Adipocyte (in vitro differentiated cells): ENCODE data around the gene FAM118A.
A peak's percentile ranks its signal among the peaks of the same experiment; 100 is the strongest.

Experiments
- DNase-seq: peaks from one replicate; pipeline ENCODE4 v3.0.0-alpha.2; 2015; ENCODE audit warnings: low read depth
- H3K27me3 ChIP-seq: replicated peaks from 2 replicates; pipeline ENCODE4 v1.7.0; 2013; ENCODE audit warnings: mild to moderate bottlenecking, low read length, moderate library complexity; ENCODE audit not compliant: control insufficient read depth, insufficient read depth
- H3K36me3 ChIP-seq: 2 replicates; pipeline ENCODE4 v1.7.0; 2013; ENCODE audit warnings: low read length, mild to moderate bottlenecking, moderate library complexity; ENCODE audit not compliant: control insufficient read depth, insufficient read depth, severe bottlenecking
- H3K4me1 ChIP-seq: 2 replicates; pipeline ENCODE4 v1.7.0; 2013; ENCODE audit warnings: mild to moderate bottlenecking, low read length, moderate library complexity; ENCODE audit not compliant: control insufficient read depth, insufficient read depth
- H3K4me3 ChIP-seq: 2 replicates; pipeline ENCODE4 v1.7.0; 2013; ENCODE audit warnings: mild to moderate bottlenecking, low read length, moderate library complexity
- H3K9ac ChIP-seq: 2 replicates; pipeline ENCODE4 v1.7.0; 2013; ENCODE audit warnings: mild to moderate bottlenecking, low read length, moderate library complexity
- H3K9me3 ChIP-seq: 2 replicates; pipeline ENCODE4 v1.7.0; 2013; ENCODE audit warnings: mild to moderate bottlenecking, low read length, moderate library complexity; ENCODE audit not compliant: control insufficient read depth

Gene FAM118A

DNA sequence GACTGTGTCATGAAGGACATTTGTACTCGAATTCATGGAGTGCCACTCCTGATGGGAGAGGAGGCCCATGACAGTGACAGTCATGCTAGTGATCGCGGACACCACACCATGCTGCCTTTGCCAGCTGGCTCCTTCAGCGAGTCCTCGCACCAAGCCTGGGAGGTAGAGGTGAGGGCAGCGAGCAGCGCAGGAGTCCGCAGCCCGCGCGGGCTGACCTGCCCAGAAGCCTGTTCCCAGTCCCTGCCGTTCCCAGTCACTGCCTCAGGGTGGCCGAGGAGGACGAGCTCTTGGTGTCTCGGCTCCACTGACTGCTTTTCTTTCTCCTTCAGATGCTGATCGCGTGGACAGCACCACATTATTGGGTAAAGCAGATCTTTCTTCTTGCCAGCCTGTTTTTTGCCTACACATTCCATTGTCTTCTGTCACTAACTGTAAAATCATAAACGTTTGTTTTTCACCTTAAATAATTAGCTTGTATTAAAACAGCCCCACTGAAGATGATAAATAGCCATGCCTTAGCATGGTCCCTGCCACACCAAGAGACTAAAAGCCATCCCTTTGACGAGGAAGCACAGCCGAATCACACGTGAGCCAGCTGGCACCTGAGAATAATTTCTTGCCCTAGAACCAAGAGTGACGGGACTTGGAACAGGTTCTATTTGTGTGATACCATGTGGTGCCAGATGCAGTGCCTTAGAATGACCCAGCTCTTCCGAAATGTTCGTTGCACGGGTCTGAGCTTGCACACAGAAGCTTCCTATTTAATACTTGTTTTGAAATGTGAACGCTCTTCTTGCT, 25.5 kb downstream of the FAM118A start:
- H3K9ac ChIP-seq, result no peak overlapping the region
- DNase-seq, result peak; percentile 13
- H3K36me3 ChIP-seq, result peaks cover 59% of the 10 kb centered on the region
- H3K4me1 ChIP-seq, result no peaks in the 10 kb centered on the region
- H3K27me3 ChIP-seq, result no peaks in the 10 kb centered on the region
- no peak overlapping the region for H3K4me3 ChIP-seq
- H3K9me3 ChIP-seq, result no peaks in the 10 kb centered on the region

GRCh38 chr22:45335854-45336522, 26.3 kb downstream of the FAM118A start:
- no peak for DNase-seq
- Histone ChIP-seq H3K9ac (no peak overlapping the region), H3K9me3 (no peaks in the 10 kb centered on the region), H3K27me3 (no peaks in the 10 kb centered on the region), H3K36me3 (peaks cover 58% of the 10 kb centered on the region), H3K4me3 (no peak overlapping the region), H3K4me1 (no peaks in the 10 kb centered on the region)

DNA sequence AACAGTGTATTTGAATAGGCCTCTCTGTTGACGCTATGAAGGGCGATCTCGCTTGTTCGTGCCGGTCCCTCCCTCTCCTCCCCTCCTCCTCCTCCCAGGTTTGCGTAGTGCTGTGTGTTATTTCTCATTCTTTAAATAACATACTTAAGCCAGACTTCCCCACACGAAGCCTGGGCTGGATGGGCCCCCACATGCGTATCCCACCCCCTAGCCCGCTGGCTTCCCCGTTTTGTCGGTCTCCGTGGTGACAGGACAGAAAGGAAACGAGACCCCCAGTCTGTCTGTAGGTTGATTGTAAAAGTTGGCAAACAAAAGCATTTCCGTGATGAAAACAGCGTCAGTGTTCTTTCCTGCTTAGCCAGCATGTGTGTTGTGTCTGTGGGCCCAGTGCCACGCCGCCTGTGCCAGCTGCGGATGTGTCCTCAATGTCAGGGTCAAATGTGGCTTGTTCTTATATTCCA, 27.3 kb downstream of the FAM118A start:
- Histone ChIP-seq H3K27me3 (no peaks in the 10 kb centered on the region), H3K9me3 (no peaks in the 10 kb centered on the region), H3K4me3 (no peak overlapping the region), H3K36me3 (peaks cover 60% of the 10 kb centered on the region), H3K4me1 (no peaks in the 10 kb centered on the region), H3K9ac (no peak overlapping the region)
- no peak for DNase-seq

DNA sequence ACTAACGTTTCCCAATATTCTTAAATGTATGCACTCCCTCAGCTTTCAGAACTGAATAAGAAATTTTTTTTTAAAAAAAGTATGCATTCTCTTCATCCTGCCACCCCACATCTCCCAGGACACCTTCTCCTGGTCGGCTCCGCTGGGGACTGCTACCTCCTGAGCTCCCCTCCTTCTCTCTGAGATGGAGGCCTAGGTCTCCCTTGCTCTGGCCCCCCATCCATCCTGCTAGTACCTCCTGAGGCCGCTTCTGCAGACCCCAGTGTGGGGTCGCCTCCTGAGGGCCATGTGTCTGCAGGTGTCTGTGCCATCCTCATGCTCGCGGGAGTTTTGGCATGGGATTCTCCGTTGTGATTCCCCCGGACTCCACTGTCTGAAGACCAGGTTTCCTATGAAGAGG, 27.8 kb downstream of the FAM118A start:
- H3K36me3 ChIP-seq, result peaks cover 56% of the 10 kb centered on the region
- no peaks in the 10 kb centered on the region for H3K9me3 ChIP-seq
- no peaks in the 10 kb centered on the region for H3K4me1 ChIP-seq
- no peak overlapping the region for H3K4me3 ChIP-seq
- no peaks in the 10 kb centered on the region for H3K27me3 ChIP-seq
- H3K9ac ChIP-seq, result no peak overlapping the region
- no peak for DNase-seq

GRCh38 chr22:45338795-45339194, 29.1 kb downstream of the FAM118A start:
- Histone ChIP-seq H3K9ac (no peak overlapping the region), H3K4me1 (no peaks in the 10 kb centered on the region), H3K9me3 (no peaks in the 10 kb centered on the region), H3K27me3 (no peaks in the 10 kb centered on the region), H3K36me3 (peaks cover 59% of the 10 kb centered on the region), H3K4me3 (no peak overlapping the region)
- DNase-seq, result no peak

GRCh38 chr22:45340323-45340722, 30.6 kb downstream of the FAM118A start:
- no peaks in the 10 kb centered on the region for H3K27me3 ChIP-seq
- no peaks in the 10 kb centered on the region for H3K4me1 ChIP-seq
- no peak overlapping the region for H3K4me3 ChIP-seq
- H3K36me3 ChIP-seq, result peaks cover 51% of the 10 kb centered on the region
- DNase-seq, result no peak
- no peaks in the 10 kb centered on the region for H3K9me3 ChIP-seq
- H3K9ac ChIP-seq, result no peak overlapping the region

GRCh38 chr22:45341498-45341897, 31.8 kb downstream of the FAM118A start:
- Histone ChIP-seq H3K9me3 (no peaks in the 10 kb centered on the region), H3K27me3 (no peaks in the 10 kb centered on the region), H3K4me3 (no peak overlapping the region), H3K36me3 (peaks cover 40% of the 10 kb centered on the region), H3K4me1 (no peaks in the 10 kb centered on the region), H3K9ac (no peak overlapping the region)
- no peak for DNase-seq

DNA sequence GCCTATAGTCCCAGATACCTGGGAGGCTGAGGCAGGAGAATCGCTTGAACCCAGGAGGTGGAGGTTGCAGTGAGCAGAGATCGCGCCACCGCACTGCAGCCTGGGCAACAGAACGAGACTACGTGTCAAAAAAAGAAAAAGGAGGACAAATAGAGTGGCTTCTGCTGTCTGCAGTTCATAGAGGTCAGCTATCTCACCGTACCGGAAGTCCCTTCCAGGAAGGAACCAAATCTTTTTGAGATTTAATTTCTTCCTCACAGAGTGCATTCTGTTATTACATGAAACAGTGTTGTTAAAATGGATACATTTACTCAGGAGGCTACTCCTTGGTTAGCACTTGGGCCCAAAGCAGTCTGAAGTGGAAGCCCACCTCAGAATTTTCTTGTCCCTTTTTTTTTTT, 33.4 kb downstream of the FAM118A start:
- Histone ChIP-seq H3K36me3 (peaks cover 37% of the 10 kb centered on the region), H3K4me3 (no peak overlapping the region), H3K27me3 (no peaks in the 10 kb centered on the region), H3K4me1 (no peaks in the 10 kb centered on the region), H3K9ac (no peak overlapping the region), H3K9me3 (no peaks in the 10 kb centered on the region)
- no peak for DNase-seq

DNA sequence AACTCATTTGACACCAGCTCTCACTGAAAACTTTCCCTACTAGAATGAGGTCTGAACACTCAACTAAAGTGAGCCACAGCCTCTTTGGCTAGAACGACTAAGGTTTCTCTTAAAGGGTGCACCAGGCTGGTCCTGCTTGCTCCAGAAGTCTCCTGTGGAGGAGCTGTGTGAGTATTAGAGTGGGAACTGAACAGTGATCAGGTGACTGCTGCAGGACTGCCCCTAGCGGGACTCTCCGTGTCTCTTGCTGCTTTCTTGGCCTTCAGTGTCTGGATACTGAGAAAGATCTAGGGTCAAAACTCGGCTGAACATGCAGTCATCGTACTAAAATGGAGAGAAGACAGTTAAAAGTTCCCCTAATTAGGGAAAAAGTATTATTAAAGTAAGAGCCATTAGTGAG, 34.6 kb downstream of the FAM118A start:
- peaks cover 30% of the 10 kb centered on the region for H3K36me3 ChIP-seq
- no peaks in the 10 kb centered on the region for H3K27me3 ChIP-seq
- H3K4me1 ChIP-seq, result no peaks in the 10 kb centered on the region

GRCh38 chr22:45349916-45350315, 40.2 kb downstream of the FAM118A start:
- no peak overlapping the region for H3K4me3 ChIP-seq
- no peaks in the 10 kb centered on the region for H3K4me1 ChIP-seq
- H3K9me3 ChIP-seq, result no peaks in the 10 kb centered on the region
- no peaks in the 10 kb centered on the region for H3K27me3 ChIP-seq
- no peaks in the 10 kb centered on the region for H3K36me3 ChIP-seq
- no peak overlapping the region for H3K9ac ChIP-seq
- no peak for DNase-seq

More for the DNA sequence above, 34.6 kb downstream of the FAM118A start:
- Histone ChIP-seq H3K9ac (no peak overlapping the region), H3K9me3 (no peaks in the 10 kb centered on the region), H3K4me3 (no peak overlapping the region)
- peak; percentile 9 for DNase-seq

GRCh38 chr22:45351956-45352355, 42.2 kb downstream of the FAM118A start:
- Histone ChIP-seq H3K9me3 (no peaks in the 10 kb centered on the region), H3K27me3 (no peaks in the 10 kb centered on the region), H3K4me3 (no peak overlapping the region), H3K36me3 (no peaks in the 10 kb centered on the region), H3K4me1 (peaks cover 3% of the 10 kb centered on the region), H3K9ac (no peak overlapping the region)
- no peak for DNase-seq
